ENCODE measurements around the gene ZDHHC3. TPM values are rescaled to one million over a fixed set of nuclear protein-coding genes. Genes with fewer than 3 reads are reported as not detected.
A peak's percentile ranks its signal among the peaks of the same experiment; 100 is the strongest.

ZDHHC3 gene
- total RNA-seq, 1 experiment from 2014 or later = 84.9 TPM

DNA sequence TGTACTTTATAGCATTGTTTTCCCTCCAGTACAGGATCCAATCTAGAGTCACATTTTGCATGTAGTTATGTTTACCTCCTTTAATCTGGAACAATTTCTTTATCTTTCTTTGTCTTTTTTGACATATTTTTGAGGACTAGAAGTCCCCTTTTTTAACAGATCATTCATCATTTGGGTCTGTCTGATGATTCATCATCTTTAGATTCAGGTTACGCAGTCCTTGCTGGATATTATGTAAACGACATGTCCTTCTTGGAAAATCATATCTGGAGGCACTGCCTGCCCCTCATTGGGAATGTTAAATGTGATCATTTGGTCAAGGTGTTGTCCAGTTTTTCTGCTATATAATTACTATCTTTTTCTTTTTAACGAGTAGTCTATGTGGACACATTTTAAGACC, 83.3 kb downstream of the ZDHHC3 start:
- no peaks in the 10 kb centered on the region for H3K9me3 Mint-ChIP-seq (ENCODE audit: low read depth, unreplicated experiment)
- H3K27me3 Mint-ChIP-seq (ENCODE audit: unreplicated experiment) = no peaks in the 10 kb centered on the region
- DNase-seq = no peak
- TF ChIP-seq, protein P1, sequence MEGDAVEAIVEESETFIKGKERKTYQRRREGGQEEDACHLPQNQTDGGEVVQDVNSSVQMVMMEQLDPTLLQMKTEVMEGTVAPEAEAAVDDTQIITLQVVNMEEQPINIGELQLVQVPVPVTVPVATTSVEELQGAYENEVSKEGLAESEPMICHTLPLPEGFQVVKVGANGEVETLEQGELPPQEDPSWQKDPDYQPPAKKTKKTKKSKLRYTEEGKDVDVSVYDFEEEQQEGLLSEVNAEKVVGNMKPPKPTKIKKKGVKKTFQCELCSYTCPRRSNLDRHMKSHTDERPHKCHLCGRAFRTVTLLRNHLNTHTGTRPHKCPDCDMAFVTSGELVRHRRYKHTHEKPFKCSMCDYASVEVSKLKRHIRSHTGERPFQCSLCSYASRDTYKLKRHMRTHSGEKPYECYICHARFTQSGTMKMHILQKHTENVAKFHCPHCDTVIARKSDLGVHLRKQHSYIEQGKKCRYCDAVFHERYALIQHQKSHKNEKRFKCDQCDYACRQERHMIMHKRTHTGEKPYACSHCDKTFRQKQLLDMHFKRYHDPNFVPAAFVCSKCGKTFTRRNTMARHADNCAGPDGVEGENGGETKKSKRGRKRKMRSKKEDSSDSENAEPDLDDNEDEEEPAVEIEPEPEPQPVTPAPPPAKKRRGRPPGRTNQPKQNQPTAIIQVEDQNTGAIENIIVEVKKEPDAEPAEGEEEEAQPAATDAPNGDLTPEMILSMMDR (IDR thresholded peaks at IDR 0.05; ENCODE audit: unreplicated experiment) = no peak
- CTCF ChIA-PET = no interaction called here
- intact Hi-C loops (cut with micrococcal nuclease; ENCODE audit: unreplicated experiment) = no loop called here
- no peaks in the 10 kb centered on the region for H3K36me3 Mint-ChIP-seq (ENCODE audit: insufficient read depth, unreplicated experiment)
- no peak overlapping the region for H3K4me3 Mint-ChIP-seq (ENCODE audit: low read depth, unreplicated experiment)
- peak overlapping the region; percentile 14 for H3K27ac Mint-ChIP-seq (ENCODE audit: unreplicated experiment)
- BruUV-seq (replicated peaks) = no TSS peak
- peaks cover 17% of the 10 kb centered on the region for H3K4me1 Mint-ChIP-seq (ENCODE audit: low read depth, unreplicated experiment)

DNA sequence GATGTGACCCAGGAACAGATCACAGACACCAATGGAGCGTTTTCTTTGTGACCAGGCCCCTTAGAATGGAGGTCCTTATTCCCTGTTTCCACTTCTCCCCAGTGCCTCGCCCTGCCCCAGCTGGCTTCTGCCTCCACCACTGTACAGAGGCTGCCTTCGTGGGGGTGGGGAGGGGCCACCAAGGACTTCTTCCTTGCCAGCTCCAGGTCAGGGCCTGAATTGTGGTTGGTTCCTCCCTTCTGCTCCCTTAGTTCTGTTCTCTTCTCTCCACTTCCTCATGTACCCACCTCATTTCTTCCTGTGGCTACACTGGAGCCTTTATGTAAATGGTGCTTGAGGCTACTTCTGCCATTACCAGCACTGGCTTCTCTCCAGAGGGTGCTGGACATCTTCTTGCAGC, 85.1 kb downstream of the ZDHHC3 start:
- H3K27ac Mint-ChIP-seq (ENCODE audit: unreplicated experiment) = no peak overlapping the region
- no peaks in the 10 kb centered on the region for H3K9me3 Mint-ChIP-seq (ENCODE audit: low read depth, unreplicated experiment)
- H3K4me3 Mint-ChIP-seq (ENCODE audit: low read depth, unreplicated experiment) = no peak overlapping the region
- intact Hi-C loops (cut with micrococcal nuclease; ENCODE audit: unreplicated experiment) = no loop called here
- CTCF ChIA-PET = no interaction called here
- BruUV-seq (replicated peaks) = no TSS peak
- peaks cover 34% of the 10 kb centered on the region for H3K4me1 Mint-ChIP-seq (ENCODE audit: low read depth, unreplicated experiment)
- peaks cover 7% of the 10 kb centered on the region for H3K36me3 Mint-ChIP-seq (ENCODE audit: insufficient read depth, unreplicated experiment)
- H3K27me3 Mint-ChIP-seq (ENCODE audit: unreplicated experiment) = no peaks in the 10 kb centered on the region
- no peak for DNase-seq
- TF ChIP-seq, protein P1 (IDR thresholded peaks at IDR 0.05; ENCODE audit: unreplicated experiment) = no peak

DNA sequence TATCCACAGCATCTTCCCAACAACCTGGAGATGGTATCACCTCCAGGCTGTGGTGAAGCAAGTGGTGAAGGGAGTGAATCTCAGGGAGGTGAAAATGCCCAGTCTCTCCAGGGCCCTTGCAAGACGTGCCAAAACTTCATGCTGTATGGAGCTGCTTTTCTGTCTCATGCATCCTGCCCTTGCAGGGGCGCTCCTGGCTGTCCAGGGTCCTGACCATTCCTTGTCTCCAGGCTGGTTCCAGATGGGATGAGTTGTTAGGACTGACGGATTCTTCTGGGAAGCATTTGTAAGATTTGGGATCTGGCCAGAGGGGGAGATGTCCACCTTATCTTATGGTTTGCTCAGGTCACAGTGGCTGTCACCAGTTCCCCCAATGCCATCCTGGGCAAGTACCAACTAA, 85.7 kb downstream of the ZDHHC3 start:
- TF ChIP-seq, protein P1 (IDR thresholded peaks at IDR 0.05; ENCODE audit: unreplicated experiment) = no peak
- BruUV-seq (replicated peaks) = no TSS peak
- Mint-ChIP-seq H3K9me3 (ENCODE audit: low read depth, unreplicated experiment) (no peaks in the 10 kb centered on the region), H3K27ac (ENCODE audit: unreplicated experiment) (no peak overlapping the region), H3K36me3 (ENCODE audit: insufficient read depth, unreplicated experiment) (peaks cover 13% of the 10 kb centered on the region), H3K4me1 (ENCODE audit: low read depth, unreplicated experiment) (peaks cover 40% of the 10 kb centered on the region), H3K4me3 (ENCODE audit: low read depth, unreplicated experiment) (no peak overlapping the region), H3K27me3 (ENCODE audit: unreplicated experiment) (no peaks in the 10 kb centered on the region)
- CTCF ChIA-PET = no interaction called here
- intact Hi-C loops (cut with micrococcal nuclease; ENCODE audit: unreplicated experiment) = no loop called here
- no peak for DNase-seq

DNA sequence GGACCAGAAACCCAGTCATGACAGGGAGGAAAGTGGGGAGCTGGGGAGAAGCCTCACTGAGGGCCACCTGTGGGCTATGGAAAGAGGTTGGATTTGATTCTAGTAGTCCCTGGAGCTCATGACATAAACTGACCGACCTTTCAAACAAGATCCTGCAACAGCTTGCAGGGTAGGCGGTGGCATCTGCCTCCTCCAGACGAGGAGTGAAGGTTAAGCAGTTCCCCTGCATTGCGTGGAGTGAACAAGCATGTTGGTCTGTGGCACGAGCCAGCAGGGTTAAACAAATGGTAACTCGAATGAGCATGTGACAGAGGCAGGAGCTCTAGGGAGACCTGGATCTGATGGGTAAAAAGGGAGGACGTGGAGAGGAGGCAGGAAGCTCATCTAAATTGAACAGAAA, 88.9 kb downstream of the ZDHHC3 start:
- peak overlapping the region; percentile 57 for H3K27ac Mint-ChIP-seq (ENCODE audit: unreplicated experiment)

More for the DNA sequence above, 88.9 kb downstream of the ZDHHC3 start:
- H3K36me3 Mint-ChIP-seq (ENCODE audit: insufficient read depth, unreplicated experiment) = peaks cover 27% of the 10 kb centered on the region
- DNase-seq = no peak
- H3K4me3 Mint-ChIP-seq (ENCODE audit: low read depth, unreplicated experiment) = no peak overlapping the region
- H3K27me3 Mint-ChIP-seq (ENCODE audit: unreplicated experiment) = no peaks in the 10 kb centered on the region
- CTCF ChIA-PET = interaction anchor here (0.6 kb wide), 1 partner anchor 78 kb away, joined by 3 read pairs; no protein-coding TSS in a partner anchor
- peaks cover 42% of the 10 kb centered on the region for H3K4me1 Mint-ChIP-seq (ENCODE audit: low read depth, unreplicated experiment)
- BruUV-seq (replicated peaks) = no TSS peak
- no peaks in the 10 kb centered on the region for H3K9me3 Mint-ChIP-seq (ENCODE audit: low read depth, unreplicated experiment)
- intact Hi-C loops (cut with micrococcal nuclease; ENCODE audit: unreplicated experiment) = no loop called here
- TF ChIP-seq, protein P1 (IDR thresholded peaks at IDR 0.05; ENCODE audit: unreplicated experiment) = no peak

Data from Calu3 (cell line).